HL-60 (cell line): ENCODE data around the gene DGKH.

Experiments used
- DNase-seq, 2 experiments: peaks; one replicate each; pipeline ENCODE4 v3.0.0-alpha.2; 2010 to 2020; ENCODE audit warnings: low read depth in 1 of 2, low spot score in 1 of 2
- H3K27ac ChIP-seq: fragments of 250-450 bp; sonication (Bioruptor Pico); replicated peaks from 2 replicates; pipeline ENCODE4 v1.5.1; 2020; ENCODE audit warnings: mild to moderate bottlenecking, moderate library complexity
- H3K27me3 ChIP-seq: fragments of 250-450 bp; sonication (Bioruptor Pico); 2 replicates; pipeline ENCODE4 v1.5.1; 2021; ENCODE audit warnings: mild to moderate bottlenecking, moderate library complexity; ENCODE audit not compliant: insufficient read depth, poor library complexity, severe bottlenecking
- H3K4me3 ChIP-seq: replicated peaks from 2 replicates; pipeline ENCODE4 v1.5.1; 2011; ENCODE audit warnings: mild to moderate bottlenecking, control low read depth, low read length; ENCODE audit not compliant: insufficient read depth
- GABPA ChIP-seq: IDR thresholded peaks from 2 replicates; pipeline ENCODE4 v1.6.1; 2012; ENCODE audit warnings: low read depth
- POLR2AphosphoS5 ChIP-seq: IDR thresholded peaks from 2 replicates; pipeline ENCODE4 v1.6.1; 2012; ENCODE audit warnings: low read depth
- REST ChIP-seq: IDR thresholded peaks from 2 replicates; pipeline ENCODE4 v1.6.1; 2012; ENCODE audit warnings: low read depth; ENCODE audit not compliant: insufficient replicate concordance
- SPI1 ChIP-seq: IDR thresholded peaks from 2 replicates; pipeline ENCODE4 v1.6.1; 2012; ENCODE audit warnings: low read depth, mild to moderate bottlenecking, borderline replicate concordance
- TF ChIP-seq, protein P1 (sequence below): IDR thresholded peaks from one replicate; pipeline ENCODE4 v1.5.1; 2011; ENCODE audit warnings: low read length, control low read depth, inconsistent platforms; ENCODE audit not compliant: insufficient read depth

Gene DGKH

DNA sequence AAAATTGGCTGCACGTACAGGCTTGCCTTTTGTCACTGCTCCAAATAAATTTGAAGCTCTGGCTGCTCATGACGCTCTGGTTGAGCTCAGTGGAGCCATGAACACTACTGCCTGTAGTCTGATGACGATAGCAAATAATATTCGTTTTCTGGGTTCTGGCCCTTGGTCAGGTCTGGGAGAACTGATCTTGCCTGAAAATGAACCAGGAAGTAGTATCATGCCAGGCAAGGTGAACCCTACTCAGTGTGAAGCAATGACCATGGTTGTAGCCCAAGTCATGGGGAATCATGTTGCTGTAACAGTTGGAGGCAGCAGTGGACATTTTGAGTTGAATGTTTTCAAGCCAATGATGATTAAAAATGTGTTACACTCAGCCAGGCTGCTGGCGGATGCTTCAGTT is 207.4 kb downstream of the DGKH start:
- TF ChIP-seq REST (no peak), SPI1 (no peak), POLR2AphosphoS5 (no peak), GABPA (no peak)
- TF ChIP-seq, protein P1, sequence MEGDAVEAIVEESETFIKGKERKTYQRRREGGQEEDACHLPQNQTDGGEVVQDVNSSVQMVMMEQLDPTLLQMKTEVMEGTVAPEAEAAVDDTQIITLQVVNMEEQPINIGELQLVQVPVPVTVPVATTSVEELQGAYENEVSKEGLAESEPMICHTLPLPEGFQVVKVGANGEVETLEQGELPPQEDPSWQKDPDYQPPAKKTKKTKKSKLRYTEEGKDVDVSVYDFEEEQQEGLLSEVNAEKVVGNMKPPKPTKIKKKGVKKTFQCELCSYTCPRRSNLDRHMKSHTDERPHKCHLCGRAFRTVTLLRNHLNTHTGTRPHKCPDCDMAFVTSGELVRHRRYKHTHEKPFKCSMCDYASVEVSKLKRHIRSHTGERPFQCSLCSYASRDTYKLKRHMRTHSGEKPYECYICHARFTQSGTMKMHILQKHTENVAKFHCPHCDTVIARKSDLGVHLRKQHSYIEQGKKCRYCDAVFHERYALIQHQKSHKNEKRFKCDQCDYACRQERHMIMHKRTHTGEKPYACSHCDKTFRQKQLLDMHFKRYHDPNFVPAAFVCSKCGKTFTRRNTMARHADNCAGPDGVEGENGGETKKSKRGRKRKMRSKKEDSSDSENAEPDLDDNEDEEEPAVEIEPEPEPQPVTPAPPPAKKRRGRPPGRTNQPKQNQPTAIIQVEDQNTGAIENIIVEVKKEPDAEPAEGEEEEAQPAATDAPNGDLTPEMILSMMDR: no peak
- DNase-seq: no peak

GRCh38 chr13:42258747-42259146 is 210.3 kb downstream of the DGKH start:
- TF ChIP-seq GABPA (no peak), SPI1 (no peak), POLR2AphosphoS5 (no peak), REST (no peak)
- TF ChIP-seq, protein P1: no peak
- DNase-seq: no peak
- Histone ChIP-seq H3K27me3 (no peaks in the 10 kb centered on the region), H3K27ac (no peak overlapping the region), H3K4me3 (no peak overlapping the region)

More for the DNA sequence above, 207.4 kb downstream of the DGKH start:
- Histone ChIP-seq H3K27me3 (no peaks in the 10 kb centered on the region), H3K4me3 (no peak overlapping the region), H3K27ac (no peak overlapping the region)

DNA sequence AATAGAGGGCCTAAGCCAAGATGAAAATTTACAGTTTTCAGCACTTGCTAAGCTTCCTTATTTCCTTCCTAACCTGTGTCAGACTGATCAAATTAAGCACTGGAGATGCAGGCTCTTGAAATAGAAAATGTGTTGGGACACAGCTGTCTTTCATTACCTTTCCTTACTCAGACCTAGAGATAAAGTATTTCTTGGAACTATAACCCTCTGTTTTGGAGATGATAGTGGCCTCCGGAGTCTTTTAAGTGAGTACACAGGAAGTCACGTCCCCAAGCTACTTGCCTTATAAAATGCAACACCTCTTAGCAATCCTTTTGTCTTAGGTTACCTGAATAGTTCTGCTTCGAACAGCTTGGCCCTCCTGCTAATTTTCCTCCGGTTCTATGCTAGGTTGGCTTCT is 211.1 kb downstream of the DGKH start:
- H3K27me3 ChIP-seq: no peaks in the 10 kb centered on the region
- DNase-seq: no peak
- TF ChIP-seq SPI1 (no peak), POLR2AphosphoS5 (no peak), REST (no peak), GABPA (no peak)
- TF ChIP-seq, protein P1: no peak
- no peak overlapping the region for H3K27ac ChIP-seq
- no peak overlapping the region for H3K4me3 ChIP-seq
